A673 (cell line): ENCODE measurements around the gene FGF6. TPM values are rescaled to one million over a fixed set of nuclear protein-coding genes. Genes with fewer than 3 reads are reported as not detected.

Source experiments
- BruUV-seq: library from RNA; stranded (reverse); fragments of 400-500 nt; replicated peaks from 2 replicates; lab custom pipeline; 2021; lab: Mats Ljungman, UMichigan
- CTCF ChIA-PET: fragments of 300-600 bp; sonication (Branson Sonifier 250); formaldehyde crosslinking; loops from one replicate; lab custom pipeline; 2022; ENCODE audit warnings: antibody characterized with exemption; lab: Charles Lee
- POLR2A ChIA-PET: fragments of 300-600 bp; sonication (Branson Sonifier 250); formaldehyde crosslinking; loops from one replicate; lab custom pipeline; 2022; ENCODE audit warnings: antibody characterized with exemption; ENCODE audit not compliant: low non-redundant PET; lab: Charles Lee
- DNase-seq: peaks from one replicate; pipeline ENCODE4 v3.0.0-alpha.2; 2015; ENCODE audit warnings: low spot score
- H3K27ac ChIP-seq: fragments of 200-600 bp; sonication (generic); 2 replicates; pipeline ENCODE4 v1.5.1; 2016; ENCODE audit warnings: mixed run types, low read depth, mild to moderate bottlenecking, mixed read lengths, antibody characterized with exemption, low read length; ENCODE audit not compliant: poor library complexity, severe bottlenecking
- H3K27me3 ChIP-seq: fragments of 200-600 bp; sonication (generic); replicated peaks from 2 replicates; pipeline ENCODE4 v1.6.1; 2017; ENCODE audit warnings: mixed run types, low read depth, mild to moderate bottlenecking, mixed read lengths, antibody characterized with exemption, low read length; ENCODE audit not compliant: insufficient read depth, poor library complexity
- H3K36me3 ChIP-seq: fragments of 200-600 bp; sonication (generic); 2 replicates; pipeline ENCODE4 v1.6.1; 2016; ENCODE audit warnings: mixed run types, mild to moderate bottlenecking, mixed read lengths, antibody characterized with exemption, low read length; ENCODE audit not compliant: insufficient read depth, poor library complexity, severe bottlenecking
- H3K4me1 ChIP-seq: fragments of 200-600 bp; sonication (generic); 2 replicates; pipeline ENCODE4 v1.6.1; 2017; ENCODE audit warnings: mixed run types, mild to moderate bottlenecking, mixed read lengths, antibody characterized with exemption, low read length; ENCODE audit not compliant: insufficient read depth, poor library complexity, severe bottlenecking
- H3K4me3 ChIP-seq: fragments of 200-600 bp; sonication (generic); 2 replicates; pipeline ENCODE4 v1.5.1; 2016; ENCODE audit warnings: low read depth, mixed run types, mild to moderate bottlenecking, mixed read lengths, low read length; ENCODE audit not compliant: poor library complexity, severe bottlenecking
- H3K9me3 ChIP-seq: fragments of 200-600 bp; sonication (generic); 2 replicates; pipeline ENCODE4 v1.6.1; 2016; ENCODE audit warnings: mixed run types, low read depth, mild to moderate bottlenecking, mixed read lengths, antibody characterized with exemption, low read length; ENCODE audit not compliant: poor library complexity, severe bottlenecking
- CTCF ChIP-seq: fragments of 300-800, 200-600 bp; sonication (generic); conservative IDR thresholded peaks from 2 replicates; pipeline ENCODE4 v1.5.1; 2017; ENCODE audit warnings: low read depth, mild to moderate bottlenecking, antibody characterized with exemption, low read length, moderate library complexity, mixed read lengths
- EZH2 ChIP-seq: fragments of 200-600 bp; sonication (generic); IDR thresholded peaks from 2 replicates; pipeline ENCODE4 v1.6.1; 2017; ENCODE audit warnings: borderline replicate concordance, low read depth, mild to moderate bottlenecking, mixed read lengths, antibody characterized with exemption, low read length; ENCODE audit not compliant: poor library complexity, severe bottlenecking
- intact Hi-C: fragments of 100-400 bp; cut with micrococcal nuclease; formaldehyde crosslinking; loops from one replicate; pipeline ENCODE4 v1.10.0; 2022; ENCODE audit not compliant: unreplicated experiment
- total RNA-seq: library from RNA; stranded (reverse); gene quantifications from 2 replicates; pipeline ENCODE4 v1.2.3, GENCODE V29; 2021

The FGF6 gene
- total RNA-seq, 1 experiment from 2014 or later: not detected

DNA sequence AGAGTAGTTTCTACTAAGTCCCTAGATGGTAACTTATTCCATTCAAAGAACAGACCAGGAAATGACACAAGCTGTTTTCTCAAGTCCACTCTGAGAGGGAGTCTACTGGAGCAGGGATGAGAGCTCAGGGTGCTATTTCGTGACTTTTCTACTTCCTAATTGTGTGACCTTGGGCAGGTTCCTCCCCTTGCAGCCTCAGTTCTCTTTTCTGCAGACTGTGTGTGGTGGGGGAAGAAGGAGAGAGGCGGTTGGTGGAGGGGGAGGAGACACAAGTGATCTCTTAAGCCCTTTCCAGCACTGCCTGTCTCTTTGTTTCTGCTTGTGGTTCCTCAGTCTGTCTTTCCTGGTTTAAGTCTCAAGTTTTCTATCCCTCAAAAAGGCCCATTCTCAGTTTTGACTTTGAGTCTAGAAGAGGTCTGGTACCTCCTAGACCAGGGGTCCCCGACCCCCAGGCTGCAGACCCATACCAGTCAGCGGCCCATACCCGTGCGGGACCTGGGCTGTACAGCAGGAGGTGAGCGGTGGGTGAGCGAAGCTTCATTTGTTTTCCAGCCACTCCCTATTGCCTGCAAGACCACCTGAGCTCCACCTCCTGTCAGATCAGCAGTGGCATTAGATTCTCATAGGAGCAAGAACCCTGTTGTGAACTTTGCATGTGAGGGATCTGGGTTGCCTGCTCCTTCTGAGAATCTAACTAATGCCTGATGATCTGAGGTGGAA, 10.7 kb downstream of the FGF6 start:
- ChIA-PET POLR2A (no interaction called here), CTCF (no interaction called here)
- intact Hi-C loops: no loop called here
- BruUV-seq: no TSS peak
- Histone ChIP-seq H3K27ac (no peak overlapping the region), H3K9me3 (no peaks in the 10 kb centered on the region), H3K36me3 (no peaks in the 10 kb centered on the region), H3K27me3 (no peaks in the 10 kb centered on the region), H3K4me1 (no peaks in the 10 kb centered on the region), H3K4me3 (no peak overlapping the region)
- TF ChIP-seq EZH2: no peak
- TF ChIP-seq CTCF: no peak
- no peak for DNase-seq

DNA sequence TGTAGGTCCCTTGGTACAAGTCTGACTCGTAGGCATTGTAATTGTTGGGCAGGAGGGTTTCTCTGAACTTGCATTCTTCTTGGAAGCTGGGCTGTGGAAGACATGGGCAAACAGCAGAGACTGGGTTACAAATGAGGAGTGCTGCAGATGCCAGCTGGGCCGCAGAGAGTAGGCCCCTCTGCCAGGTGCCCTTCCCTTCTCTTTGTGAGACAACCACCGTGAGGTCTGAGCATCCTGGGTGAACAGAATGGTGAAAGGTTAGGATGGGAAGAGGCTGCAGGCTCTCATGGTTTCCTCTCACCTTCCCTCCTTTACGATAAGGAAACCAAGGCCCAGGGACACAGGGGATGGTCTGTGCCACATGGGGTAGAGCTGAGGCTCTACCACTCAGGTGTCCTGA, 11.3 kb downstream of the FGF6 start:
- ChIA-PET CTCF (no interaction called here), POLR2A (no interaction called here)
- no peaks in the 10 kb centered on the region for H3K27me3 ChIP-seq
- no peak overlapping the region for H3K27ac ChIP-seq
- BruUV-seq: no TSS peak
- H3K4me1 ChIP-seq: no peaks in the 10 kb centered on the region
- no peaks in the 10 kb centered on the region for H3K36me3 ChIP-seq
- no peak for DNase-seq
- intact Hi-C loops: no loop called here
- no peak overlapping the region for H3K4me3 ChIP-seq
- TF ChIP-seq CTCF: no peak
- no peak for TF ChIP-seq EZH2
- no peaks in the 10 kb centered on the region for H3K9me3 ChIP-seq

DNA sequence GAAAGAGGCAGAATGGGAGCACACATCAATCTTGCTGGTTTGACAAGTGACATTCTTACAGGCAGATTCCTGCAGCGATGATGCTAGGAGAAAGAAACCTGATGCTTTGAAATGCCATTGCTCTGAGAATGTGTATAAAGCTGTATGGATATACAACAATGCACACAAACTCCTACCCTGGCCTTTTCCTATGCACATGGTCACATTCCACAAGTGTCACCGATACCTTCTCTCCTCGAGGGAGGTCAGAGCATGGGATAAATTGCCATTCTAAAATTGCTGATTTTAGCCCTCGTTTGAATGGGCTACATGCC, 11.9 kb downstream of the FGF6 start:
- ChIA-PET POLR2A (no interaction called here), CTCF (no interaction called here)
- Histone ChIP-seq H3K9me3 (no peaks in the 10 kb centered on the region), H3K27me3 (no peaks in the 10 kb centered on the region), H3K27ac (no peak overlapping the region), H3K4me3 (no peak overlapping the region), H3K36me3 (no peaks in the 10 kb centered on the region), H3K4me1 (no peaks in the 10 kb centered on the region)
- intact Hi-C loops: no loop called here
- TF ChIP-seq EZH2: no peak
- TF ChIP-seq CTCF: no peak
- no peak for DNase-seq
- no TSS peak for BruUV-seq
